GM19468 (cell line): ENCODE results near the gene RAD51D.
"Not testable (repeated sequence)": the region's sequence is repeated elsewhere in the genome, so short reads cannot be mapped to it uniquely, and the experiment has no call there.

Source experiments
- ATAC-seq: cut with Tn5 transposase; IDR thresholded peaks from one replicate; pipeline ENCODE4 v1.9.1; 2021; ENCODE audit warnings: mild to moderate bottlenecking, moderate library complexity, moderate number of reproducible peaks; ENCODE audit not compliant: unreplicated experiment; ENCODE audit errors: extremely low read depth

The RAD51D gene

GRCh38 chr17:35142467-35142796 lies 22.8 kb upstream of the RAD51D start:
- no peak for ATAC-seq

DNA sequence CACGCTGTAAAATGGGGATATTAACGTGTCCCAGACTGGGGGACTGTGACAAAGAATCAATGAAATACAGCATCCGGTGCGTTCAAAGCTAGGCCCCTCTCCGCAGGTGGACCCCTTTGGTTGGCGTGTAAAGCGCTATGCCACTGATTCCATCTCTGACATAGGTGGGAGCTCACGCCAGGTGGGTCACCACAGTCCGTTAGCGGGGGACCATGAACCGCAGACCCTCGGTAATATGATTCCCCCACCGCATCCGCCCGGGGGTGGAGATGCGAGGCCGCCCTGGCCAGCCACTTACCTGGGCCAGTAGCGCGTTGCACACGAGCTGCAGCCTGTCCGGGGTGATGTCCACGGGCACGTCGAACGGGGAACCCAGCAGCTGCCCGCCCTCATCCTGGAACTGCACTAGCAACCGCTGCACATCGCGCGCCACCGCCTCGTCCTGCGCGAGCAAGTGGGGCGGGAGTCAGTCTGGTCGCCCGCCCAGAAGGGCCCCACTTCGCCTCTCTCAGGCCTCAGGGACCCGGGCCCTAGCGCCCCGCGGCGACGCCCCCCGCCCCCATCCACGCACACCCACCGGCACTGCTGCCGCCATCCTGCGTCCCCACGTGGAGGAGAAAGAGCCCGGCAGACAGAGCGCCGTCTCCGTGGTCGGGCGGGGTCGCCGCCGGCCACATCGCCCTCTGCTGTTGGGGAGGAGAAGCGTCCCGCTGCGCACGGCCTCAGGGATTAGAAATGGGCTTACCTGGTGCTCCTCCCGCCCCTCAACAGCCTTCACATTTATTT lies 22.2 kb upstream of the RAD51D start, which contains the start of gene NLE1:
Gene NLE1, minus strand, starts transcription at position 623 of the 786 bp plus-strand sequence. Its CDS starts 28 bp downstream, at position 595.
- peak; percentile 34 for ATAC-seq

DNA sequence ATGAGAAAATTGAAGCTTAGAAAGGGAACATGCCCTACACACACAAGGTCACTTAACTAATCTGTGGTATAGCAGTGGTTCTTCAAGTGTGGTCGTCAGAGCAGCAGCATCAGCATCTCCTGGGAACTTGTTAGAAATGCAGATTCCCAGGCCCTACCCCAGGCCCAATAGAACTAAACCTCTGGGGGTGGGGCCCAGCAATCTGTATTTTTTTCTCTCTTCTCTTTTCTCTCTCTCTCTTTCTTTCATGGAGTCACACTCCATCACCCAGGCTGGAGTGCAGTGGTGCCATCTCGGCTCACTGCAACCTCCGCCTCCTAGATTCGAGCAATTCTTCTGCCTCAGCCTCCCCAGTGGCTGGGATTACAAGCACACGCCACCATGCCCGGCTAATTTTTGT lies 18.6 kb upstream of the RAD51D start:
- ATAC-seq: no peak

DNA sequence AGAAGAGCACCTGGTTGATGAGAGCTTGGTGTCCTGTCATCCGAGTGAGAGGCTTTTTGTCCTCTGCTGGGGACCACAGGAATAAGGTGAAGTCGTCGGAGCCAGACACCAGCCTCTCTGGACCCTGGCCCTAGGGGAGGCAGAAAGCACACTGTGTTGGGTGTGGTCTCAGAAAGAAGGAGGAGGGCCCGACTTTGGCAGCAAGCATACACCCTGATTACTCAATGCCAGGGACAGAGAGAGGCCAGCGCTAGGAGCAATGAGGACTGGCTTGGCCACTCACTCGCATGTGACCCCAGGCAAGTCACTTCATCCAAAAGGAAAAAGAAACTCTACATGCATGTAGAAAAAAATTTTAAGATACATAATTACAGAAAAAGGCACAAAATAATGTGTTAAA lies 15.7 kb upstream of the RAD51D start:
- ATAC-seq: no peak

DNA sequence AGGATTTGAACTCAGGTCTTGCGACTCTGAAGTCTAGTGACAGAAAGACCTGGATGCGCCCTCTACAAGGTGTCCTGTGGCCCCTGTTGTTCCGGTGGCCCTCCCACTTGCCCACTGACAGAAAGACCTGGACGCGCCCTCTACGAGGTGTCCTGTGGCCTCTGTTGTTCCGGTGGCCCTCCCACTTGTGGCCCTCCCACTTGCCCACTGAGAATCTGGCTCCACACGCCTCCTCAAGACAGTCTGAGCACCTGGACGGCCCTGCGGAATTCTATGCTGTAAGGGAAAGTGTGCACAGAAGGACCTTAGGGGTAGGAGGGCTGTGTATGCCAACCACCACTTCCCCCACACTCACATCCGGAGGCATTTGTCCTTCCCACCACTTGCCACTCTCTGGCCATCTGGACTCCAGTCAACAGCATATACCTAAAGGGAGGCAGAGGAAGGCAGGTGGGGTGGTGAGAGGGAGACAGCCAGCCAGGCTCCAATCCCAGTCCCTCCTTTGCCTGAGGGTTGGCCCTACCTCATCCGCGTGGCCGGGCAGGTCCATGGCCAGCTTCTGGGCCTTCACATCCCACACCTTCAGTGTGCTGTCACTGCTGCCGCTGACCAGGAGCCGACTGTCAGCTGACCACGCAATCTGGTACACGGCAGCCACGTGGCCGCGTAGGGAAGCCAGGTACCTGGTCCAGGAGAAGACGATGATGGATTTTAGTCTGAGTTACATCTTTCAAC lies 13.3 kb upstream of the RAD51D start:
- ATAC-seq: no peak

GRCh38 chr17:35132099-35132498 lies 12.4 kb upstream of the RAD51D start:
- ATAC-seq: no peak

- no peak for ATAC-seq
Observed at GRCh38 chr17:35130392-35130791, 10.7 kb upstream of the RAD51D start.

DNA sequence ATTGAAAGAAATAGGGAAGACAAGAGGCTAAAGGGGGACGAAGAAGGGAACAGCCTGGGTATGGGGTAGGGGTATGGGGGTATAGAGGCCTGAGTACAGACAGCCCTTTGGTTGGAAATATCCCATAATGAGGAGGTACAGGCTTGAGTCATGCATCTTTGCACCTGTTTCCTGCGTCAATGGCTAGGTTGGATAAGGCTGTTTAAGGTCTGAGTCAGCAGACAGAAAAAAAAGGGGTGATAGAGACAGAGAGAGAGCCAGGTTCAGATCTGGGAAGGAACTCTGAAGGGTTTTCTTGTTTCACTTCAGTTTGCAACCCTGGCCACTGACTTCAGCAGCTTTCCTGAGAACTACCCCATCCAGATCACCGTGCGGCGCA lies 10.3 kb upstream of the RAD51D start:
- ATAC-seq: no peak

DNA sequence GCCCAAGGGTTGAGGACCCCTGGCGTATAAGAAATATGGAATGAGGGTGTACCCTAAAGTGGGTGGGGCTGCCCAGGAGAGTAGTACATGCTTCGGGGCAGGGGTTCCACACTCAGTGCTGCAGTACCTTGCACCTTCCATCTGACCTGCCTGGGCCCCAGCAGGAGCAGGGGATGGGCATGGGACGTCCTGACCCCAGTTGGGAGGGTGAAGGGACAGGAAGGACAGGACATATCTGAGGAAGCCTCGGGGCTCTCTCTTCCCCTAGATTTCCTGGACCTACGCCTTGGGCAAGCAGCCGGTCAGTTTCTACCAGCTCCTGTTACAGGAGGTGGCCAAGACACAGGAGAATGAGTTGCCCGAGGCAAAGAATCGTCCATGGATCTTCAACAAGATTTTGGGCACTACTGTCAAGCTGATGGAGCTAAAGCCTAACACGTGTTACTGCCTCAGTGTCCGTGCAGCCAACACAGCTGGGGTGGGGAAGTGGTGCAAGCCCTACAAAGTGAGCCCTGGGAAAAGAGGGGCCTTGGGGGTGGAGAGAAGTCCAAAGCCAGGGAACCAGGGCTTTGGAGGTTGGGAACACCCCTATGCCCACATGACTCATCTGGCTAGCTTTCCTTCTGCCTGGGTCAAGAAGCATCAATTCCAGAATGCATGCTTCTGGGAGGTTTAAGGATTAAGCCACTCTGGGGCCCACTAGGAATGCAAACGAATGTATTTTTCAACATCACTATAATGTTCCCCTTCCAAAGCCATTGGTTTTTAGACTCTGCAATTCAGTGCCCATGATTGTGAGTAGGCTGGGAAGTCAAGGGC lies 9.7 kb upstream of the RAD51D start:
- no peak for ATAC-seq

GRCh38 chr17:35127751-35128514 lies 8.3 kb upstream of the RAD51D start:
- no peak for ATAC-seq

DNA sequence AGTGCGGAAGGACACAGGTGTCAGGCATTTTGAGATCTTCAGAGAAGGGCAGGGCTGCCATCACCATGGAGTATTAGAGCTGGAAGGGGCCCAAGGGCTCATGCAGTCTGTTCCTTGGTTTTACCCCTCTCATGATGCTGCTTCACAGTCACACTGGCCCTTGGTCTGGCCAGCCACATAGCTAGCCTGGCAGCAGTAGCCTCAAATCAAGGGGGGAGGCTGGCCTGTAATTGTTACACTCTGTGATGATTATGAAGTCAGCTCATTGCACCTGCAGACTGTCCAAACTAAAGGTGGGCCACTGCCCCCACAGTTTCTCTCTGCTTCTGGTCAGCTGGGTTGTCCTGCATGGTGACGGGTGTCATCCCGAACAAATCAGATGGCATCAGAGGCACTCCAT lies 1.7 kb upstream of the RAD51D start, which contains the start of gene FNDC8:
Gene FNDC8, plus strand, starts transcription at position 301 of the 400 bp plus-strand sequence. Its CDS starts 79 bp downstream, at position 380.
- no peak for ATAC-seq

GRCh38 chr17:35117984-35118383 lies 1.7 kb downstream of the RAD51D start:
- no peak for ATAC-seq

DNA sequence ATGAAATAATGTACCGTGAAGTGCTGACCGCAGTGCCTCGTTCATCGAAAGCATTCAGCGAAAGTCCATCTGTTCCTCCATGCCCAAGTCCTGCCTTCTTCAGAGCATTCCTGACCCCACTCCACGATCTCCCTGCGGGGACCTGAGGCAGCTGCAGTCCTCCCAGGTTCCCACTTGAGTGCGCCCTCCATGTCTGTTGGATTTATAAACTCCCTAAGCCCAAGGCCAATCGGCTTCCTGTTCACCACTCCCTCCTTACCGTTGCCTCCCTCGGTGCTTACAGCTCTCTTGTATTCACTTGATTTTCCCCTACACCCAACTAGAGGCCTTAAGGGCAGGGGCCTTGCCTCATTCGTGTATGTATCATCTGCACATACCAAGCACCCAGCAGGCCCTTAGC lies 2.8 kb downstream of the RAD51D start:
- ATAC-seq: no peak

DNA sequence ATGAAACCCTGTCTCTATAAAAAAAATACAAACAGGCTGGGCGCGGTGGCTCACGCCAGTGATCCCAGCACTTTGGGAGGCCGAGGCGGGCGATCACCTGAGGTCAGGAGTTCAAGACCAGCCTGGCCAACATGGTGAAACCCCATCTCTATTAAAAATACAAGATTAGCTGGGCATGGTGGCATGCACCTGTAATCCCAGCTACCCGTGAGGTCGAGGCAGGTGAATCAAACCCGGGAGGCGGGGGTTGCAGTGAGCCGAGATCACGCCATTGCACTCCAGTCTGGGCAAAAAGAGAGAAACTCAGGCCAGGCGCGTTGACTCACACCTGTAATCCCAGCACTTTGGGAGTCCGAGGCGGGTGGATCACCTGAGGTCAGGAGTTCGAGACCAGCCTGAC lies 8.9 kb downstream of the RAD51D start:
- not testable (repeated sequence) for ATAC-seq

- ATAC-seq: no peak
Observed at GRCh38 chr17:35104844-35105450, 14.7 kb downstream of the RAD51D start.

DNA sequence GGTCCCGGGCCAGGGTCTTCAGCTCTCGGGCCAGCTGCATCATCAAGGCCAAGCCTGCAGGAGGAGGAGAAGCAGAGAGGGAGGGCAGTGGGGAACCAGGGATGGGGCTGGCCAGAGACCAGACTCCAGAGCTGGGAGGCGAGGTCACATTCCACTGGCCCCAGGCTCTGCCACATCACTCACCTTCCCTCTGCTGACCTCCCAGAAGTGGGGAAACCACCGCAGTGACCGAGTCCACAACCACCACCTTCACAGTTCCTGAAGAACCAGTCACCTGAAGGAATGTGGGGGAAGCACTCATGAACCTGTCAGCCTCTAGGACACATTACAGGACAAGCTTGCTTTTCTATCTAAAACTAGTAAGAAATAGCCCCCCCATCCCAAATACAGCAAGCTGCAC lies 16.4 kb downstream of the RAD51D start:
- no peak for ATAC-seq

DNA sequence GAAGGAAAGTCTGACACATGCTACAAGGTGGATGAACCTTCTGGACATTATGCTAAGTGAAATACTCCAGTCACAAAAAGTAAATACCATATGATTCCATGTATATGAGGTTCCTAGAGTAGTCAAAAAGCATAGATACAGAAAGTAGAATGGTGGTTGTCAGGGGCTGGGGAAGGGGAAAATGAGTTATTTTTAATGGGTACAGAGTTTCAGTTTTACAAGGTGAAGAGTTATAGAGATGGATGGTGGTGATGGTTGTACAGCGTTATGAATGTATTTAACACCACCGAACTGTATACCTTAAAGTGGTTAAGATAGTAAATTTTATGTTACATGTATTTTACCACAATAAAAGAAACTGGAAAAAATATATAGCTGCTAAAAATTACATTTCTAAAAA lies 17.9 kb downstream of the RAD51D start:
- no peak for ATAC-seq

- no peak for ATAC-seq
Observed at GRCh38 chr17:35101036-35101435, 18.6 kb downstream of the RAD51D start.

DNA sequence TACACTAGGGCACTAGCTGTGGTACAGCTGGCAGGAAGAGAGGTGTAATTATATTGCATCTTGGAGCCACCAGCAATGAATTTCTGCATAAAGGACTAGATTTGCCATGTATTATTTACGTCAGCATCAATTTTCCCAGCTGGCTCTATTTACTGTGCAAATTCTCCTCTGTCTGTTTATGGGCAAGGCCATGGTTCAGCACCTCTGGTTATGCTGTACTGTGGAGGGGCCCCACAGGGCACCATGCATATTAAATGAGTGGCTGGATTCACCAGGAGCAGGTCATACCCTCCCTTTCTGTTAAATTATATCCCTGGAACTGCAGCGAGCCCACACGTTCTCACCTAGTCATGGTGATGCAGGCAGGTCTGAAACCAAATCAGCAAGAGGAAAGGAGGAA lies 19.8 kb downstream of the RAD51D start:
- ATAC-seq: no peak

DNA sequence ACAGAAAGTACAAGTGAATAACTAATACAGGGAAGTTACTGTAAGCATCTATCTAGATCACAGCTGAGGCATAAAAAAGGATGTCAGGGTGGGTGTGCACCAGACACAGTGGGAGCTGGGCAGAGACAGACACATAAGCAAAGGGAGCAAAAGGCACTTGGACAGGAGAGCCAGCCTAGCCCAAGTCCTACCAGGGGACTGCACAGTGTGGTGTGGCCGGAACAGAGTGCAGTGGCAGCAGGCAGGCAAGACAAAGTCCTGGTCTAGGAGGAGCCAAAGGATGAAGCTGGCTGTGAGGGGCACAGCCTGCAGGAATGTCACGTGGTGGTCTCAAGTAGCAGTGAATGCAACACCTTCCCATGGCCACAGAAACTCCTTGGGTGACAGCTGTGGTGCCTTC lies 21.9 kb downstream of the RAD51D start:
- ATAC-seq: no peak
